ENCODE data around the gene PLCH1.

The PLCH1 gene

GRCh38 chr3:155377071-155377470 lies 367.8 kb downstream of the PLCH1 start:
- no peak for DNase-seq (ENCODE audit: low read depth)

- DNase-seq (ENCODE audit: low read depth): no peak
Observed at GRCh38 chr3:155372281-155372680, 372.6 kb downstream of the PLCH1 start.

GRCh38 chr3:155370764-155371503 lies 373.9 kb downstream of the PLCH1 start:
- no peak for DNase-seq (ENCODE audit: low read depth)

- no peak for DNase-seq (ENCODE audit: low read depth)
Observed at GRCh38 chr3:155370198-155370597, 374.7 kb downstream of the PLCH1 start.

- no peak for DNase-seq (ENCODE audit: low read depth)
Observed at GRCh38 chr3:155369735-155370134, 375.1 kb downstream of the PLCH1 start.

- DNase-seq (ENCODE audit: low read depth): no peak
Observed at GRCh38 chr3:155369244-155369643, 375.6 kb downstream of the PLCH1 start.

GRCh38 chr3:155368786-155369185 lies 376.1 kb downstream of the PLCH1 start:
- DNase-seq (ENCODE audit: low read depth): no peak

- DNase-seq (ENCODE audit: low read depth): no peak
Observed at GRCh38 chr3:155367506-155367905, 377.4 kb downstream of the PLCH1 start.

GRCh38 chr3:155365178-155365783 lies 379.6 kb downstream of the PLCH1 start:
- DNase-seq (ENCODE audit: low read depth): no peak

- no peak for DNase-seq (ENCODE audit: low read depth)
Observed at GRCh38 chr3:155364492-155364891, 380.4 kb downstream of the PLCH1 start.

- DNase-seq (ENCODE audit: low read depth): no peak
Observed at GRCh38 chr3:155363690-155364070, 381.2 kb downstream of the PLCH1 start.

- DNase-seq (ENCODE audit: low read depth): no peak
Observed at GRCh38 chr3:155362808-155363689, 381.8 kb downstream of the PLCH1 start.

GRCh38 chr3:155360281-155360680 lies 384.6 kb downstream of the PLCH1 start:
- DNase-seq (ENCODE audit: low read depth): no peak

- no peak for DNase-seq (ENCODE audit: low read depth)
Observed at GRCh38 chr3:155356594-155357370, 388.1 kb downstream of the PLCH1 start.

- no peak for DNase-seq (ENCODE audit: low read depth)
Observed at GRCh38 chr3:155354658-155355057, 390.2 kb downstream of the PLCH1 start.

- no peak for DNase-seq (ENCODE audit: low read depth)
Observed at GRCh38 chr3:155352900-155353490, 391.9 kb downstream of the PLCH1 start.

- DNase-seq (ENCODE audit: low read depth): no peak
Observed at GRCh38 chr3:155350571-155350970, 394.3 kb downstream of the PLCH1 start.

GRCh38 chr3:155347901-155348300 lies 397.0 kb downstream of the PLCH1 start:
- no peak for DNase-seq (ENCODE audit: low read depth)

GRCh38 chr3:155342344-155342743 lies 402.5 kb downstream of the PLCH1 start:
- DNase-seq (ENCODE audit: low read depth): no peak

GRCh38 chr3:155339052-155339451 lies 405.8 kb downstream of the PLCH1 start:
- no peak for DNase-seq (ENCODE audit: low read depth)

- DNase-seq (ENCODE audit: low read depth): no peak
Observed at GRCh38 chr3:155335724-155336354, 409.0 kb downstream of the PLCH1 start.
